Measurements from ENCODE around the gene ADAR.

ADAR gene

GRCh38 chr1:154541231-154541630 lies 66.8 kb downstream of the ADAR start:
- Histone ChIP-seq H3K4me3 (ENCODE audit: low read depth, low read length) (no peak overlapping the region), H3K27me3 (ENCODE audit: control insufficient read depth, insufficient read depth, low read length) (no peaks in the 10 kb centered on the region), H3K9me3 (ENCODE audit: control insufficient read depth, insufficient read depth, low read depth, low read length) (no peaks in the 10 kb centered on the region), H3K9ac (ENCODE audit: low read length) (no peak overlapping the region), H3K36me3 (ENCODE audit: control insufficient read depth, insufficient read depth, low read length) (no peaks in the 10 kb centered on the region), H3K27ac (ENCODE audit: low read depth, low read length) (no peak overlapping the region), H3K4me1 (ENCODE audit: control insufficient read depth, insufficient read depth, low read length) (peaks cover 3% of the 10 kb centered on the region; the same call in 1 of the 2 replicates)

- H3K9ac ChIP-seq (ENCODE audit: low read length) = no peak overlapping the region
- H3K36me3 ChIP-seq (ENCODE audit: control insufficient read depth, insufficient read depth, low read length) = no peaks in the 10 kb centered on the region
- H3K27me3 ChIP-seq (ENCODE audit: control insufficient read depth, insufficient read depth, low read length) = no peaks in the 10 kb centered on the region
- H3K9me3 ChIP-seq (ENCODE audit: control insufficient read depth, insufficient read depth, low read depth, low read length) = no peaks in the 10 kb centered on the region
- no peak overlapping the region for H3K27ac ChIP-seq (ENCODE audit: low read depth, low read length)
- no peak overlapping the region for H3K4me3 ChIP-seq (ENCODE audit: low read depth, low read length)
- H3K4me1 ChIP-seq (ENCODE audit: control insufficient read depth, insufficient read depth, low read length) = peaks cover 3% of the 10 kb centered on the region; the same call in 1 of the 2 replicates
Measured at GRCh38 chr1:154539486-154540483, 68.2 kb downstream of the ADAR start.

GRCh38 chr1:154536570-154536969 lies 71.4 kb downstream of the ADAR start:
- no peaks in the 10 kb centered on the region for H3K36me3 ChIP-seq (ENCODE audit: control insufficient read depth, insufficient read depth, low read length)
- peaks cover 3% of the 10 kb centered on the region; the same call in 1 of the 2 replicates for H3K4me1 ChIP-seq (ENCODE audit: control insufficient read depth, insufficient read depth, low read length)
- no peak overlapping the region for H3K27ac ChIP-seq (ENCODE audit: low read depth, low read length)
- H3K27me3 ChIP-seq (ENCODE audit: control insufficient read depth, insufficient read depth, low read length) = no peaks in the 10 kb centered on the region
- no peak overlapping the region for H3K4me3 ChIP-seq (ENCODE audit: low read depth, low read length)
- H3K9ac ChIP-seq (ENCODE audit: low read length) = no peak overlapping the region
- peaks cover 9% of the 10 kb centered on the region; the same call in 1 of the 2 replicates for H3K9me3 ChIP-seq (ENCODE audit: control insufficient read depth, insufficient read depth, low read depth, low read length)

GRCh38 chr1:154533952-154534844 lies 73.8 kb downstream of the ADAR start:
- H3K9ac ChIP-seq (ENCODE audit: low read length) = no peak overlapping the region
- H3K9me3 ChIP-seq (ENCODE audit: control insufficient read depth, insufficient read depth, low read depth, low read length) = peaks cover 9% of the 10 kb centered on the region; the same call in 1 of the 2 replicates
- H3K27me3 ChIP-seq (ENCODE audit: control insufficient read depth, insufficient read depth, low read length) = no peaks in the 10 kb centered on the region
- H3K4me3 ChIP-seq (ENCODE audit: low read depth, low read length) = no peak overlapping the region
- no peaks in the 10 kb centered on the region for H3K36me3 ChIP-seq (ENCODE audit: control insufficient read depth, insufficient read depth, low read length)
- H3K4me1 ChIP-seq (ENCODE audit: control insufficient read depth, insufficient read depth, low read length) = peaks cover 3% of the 10 kb centered on the region; the same call in 1 of the 2 replicates
- no peak overlapping the region for H3K27ac ChIP-seq (ENCODE audit: low read depth, low read length)

Data from HUES6 (cell line).